GM18499 (cell line): ENCODE measurements around the gene SLC25A26.
"Not testable (repeated sequence)": the region's sequence is repeated elsewhere in the genome, so short reads cannot be mapped to it uniquely, and the experiment has no call there.

Source experiments
- ATAC-seq: cut with Tn5 transposase; IDR thresholded peaks from one replicate; pipeline ENCODE4 v1.9.1; 2021; ENCODE audit warnings: moderate number of reproducible peaks; ENCODE audit not compliant: insufficient read depth, unreplicated experiment

The SLC25A26 gene

DNA sequence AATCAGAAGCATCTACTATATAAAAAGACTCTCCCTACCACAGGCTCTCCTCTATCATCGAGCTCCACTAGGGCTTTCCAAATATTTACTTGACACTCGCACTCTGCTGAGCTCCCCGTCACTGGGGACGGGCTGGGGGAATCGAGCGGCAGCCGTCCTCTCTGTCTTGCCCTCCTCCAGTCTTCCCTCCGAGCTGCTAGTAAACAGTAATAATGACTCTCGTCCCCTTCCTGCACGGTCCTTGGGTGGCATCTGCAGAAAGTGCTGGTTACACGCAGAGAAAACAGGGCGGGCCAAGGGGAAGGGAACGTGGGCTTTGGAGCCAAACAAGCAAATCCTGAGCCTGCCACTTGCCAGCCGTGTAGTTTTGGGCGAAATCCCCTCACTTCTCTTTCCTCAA lies 183.4 kb downstream of the SLC25A26 start:
- no peak for ATAC-seq

DNA sequence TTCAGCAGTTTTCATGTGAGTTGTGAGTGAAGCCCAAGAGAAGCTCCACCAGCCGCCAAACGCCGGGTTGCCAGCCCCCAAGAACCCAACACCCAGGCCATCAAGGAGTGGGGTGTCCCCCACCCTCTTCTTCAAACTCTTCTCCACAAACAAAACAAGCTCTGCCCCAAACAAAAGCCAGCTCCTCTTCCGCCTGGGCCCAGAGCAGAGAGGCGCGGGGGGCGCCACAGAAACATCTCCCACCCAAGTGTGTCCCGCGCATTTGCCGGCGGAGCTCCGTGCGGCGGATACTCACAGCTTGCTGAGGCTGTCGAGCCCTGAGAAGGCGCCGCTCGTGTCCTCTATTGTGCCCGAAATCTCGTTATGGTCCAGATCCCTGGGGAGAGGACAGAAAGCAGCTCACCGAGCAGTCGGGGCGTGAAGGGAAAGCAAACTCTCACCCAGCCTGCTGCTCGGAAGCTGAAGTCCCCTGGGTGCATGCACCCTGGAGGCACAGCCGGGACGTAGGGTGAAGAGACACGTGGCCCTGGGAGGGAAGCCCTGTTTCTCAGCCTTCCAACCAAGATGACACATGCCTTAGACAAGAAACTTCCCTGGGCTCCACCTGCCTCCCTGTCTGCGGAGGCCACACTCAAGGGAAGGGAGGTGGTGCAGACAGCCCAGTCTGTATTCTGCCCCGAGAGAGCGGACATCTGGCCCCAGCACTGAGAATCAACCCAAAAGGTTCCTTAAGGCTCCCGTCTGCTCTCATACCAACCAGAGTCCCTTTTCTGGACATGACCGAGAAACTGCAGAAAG lies 184.3 kb downstream of the SLC25A26 start:
- no peak for ATAC-seq

DNA sequence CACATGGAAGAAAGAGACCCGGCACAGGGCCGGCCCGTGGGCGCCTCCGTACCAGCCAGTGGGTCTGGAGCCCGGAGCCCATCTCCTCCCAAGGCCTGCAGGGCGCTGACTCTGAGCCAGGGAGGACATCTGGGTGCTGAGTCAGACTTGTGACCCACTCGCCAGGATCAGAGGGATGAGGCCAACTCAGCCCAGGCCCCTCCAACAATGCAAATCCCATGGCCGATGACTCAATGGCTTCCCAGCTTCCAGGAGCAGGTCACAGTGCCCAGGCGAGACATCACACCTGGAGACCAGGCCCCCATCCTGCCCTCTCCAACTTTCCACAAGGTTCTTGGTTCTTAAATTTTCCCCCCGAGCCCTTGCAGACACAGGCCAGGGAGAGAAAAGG lies 184.9 kb downstream of the SLC25A26 start:
- no peak for ATAC-seq

DNA sequence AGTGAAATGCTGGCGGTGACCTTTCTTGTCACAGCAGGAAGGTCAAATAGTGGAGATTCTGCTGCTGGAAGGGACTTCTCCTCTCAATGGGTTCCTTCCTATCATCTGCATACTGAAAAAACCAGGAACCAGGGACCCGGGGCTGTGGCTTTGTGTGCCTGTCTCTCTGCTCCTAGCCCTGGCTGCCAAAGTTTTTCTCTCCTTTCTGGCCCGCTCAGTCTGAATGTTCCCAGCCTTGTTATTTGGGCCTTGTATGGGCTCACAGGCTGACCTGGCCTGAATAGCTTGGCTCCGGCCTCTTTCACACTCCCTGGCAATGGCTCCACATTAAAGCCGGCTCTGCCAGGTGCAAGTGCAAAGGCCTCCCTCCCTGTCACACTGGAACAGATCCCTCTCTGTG lies 185.4 kb downstream of the SLC25A26 start:
- no peak for ATAC-seq

DNA sequence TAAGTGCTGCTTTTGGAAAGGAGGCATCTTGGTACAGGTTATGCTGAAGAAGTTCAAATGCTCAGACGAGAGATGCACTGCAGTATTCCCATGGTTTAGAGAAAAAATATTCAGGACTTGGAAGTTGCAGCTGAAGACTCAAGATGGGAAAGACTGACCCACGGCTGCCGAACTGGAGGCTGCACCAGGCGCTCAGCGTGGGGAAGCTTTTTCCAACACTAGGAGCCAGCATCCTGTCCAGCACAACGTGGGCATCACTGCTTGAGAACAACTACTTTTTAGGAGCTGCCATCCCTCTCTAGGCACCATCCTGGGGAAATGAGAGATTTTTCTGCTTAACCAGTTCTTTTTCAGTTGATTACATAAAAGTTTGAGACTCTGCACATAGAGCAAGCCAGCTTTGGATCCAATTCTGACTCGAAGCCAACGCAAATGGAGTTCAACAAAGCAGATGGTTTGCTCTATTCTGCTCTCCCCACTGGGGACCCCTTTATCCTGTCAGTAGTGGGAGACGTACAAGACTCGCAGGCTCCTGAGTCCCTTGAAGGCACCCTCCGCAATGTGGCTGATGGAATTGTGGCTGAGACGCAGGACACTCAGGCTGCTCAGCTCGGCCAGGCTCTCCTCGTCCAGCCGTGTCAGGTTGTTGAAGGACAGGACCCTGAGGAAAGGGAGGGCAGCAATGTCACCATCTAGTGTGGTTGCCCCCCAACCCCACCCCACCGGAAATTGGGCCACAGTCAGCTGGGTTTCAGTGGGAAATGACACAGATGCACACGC lies 186.2 kb downstream of the SLC25A26 start:
- no peak for ATAC-seq

DNA sequence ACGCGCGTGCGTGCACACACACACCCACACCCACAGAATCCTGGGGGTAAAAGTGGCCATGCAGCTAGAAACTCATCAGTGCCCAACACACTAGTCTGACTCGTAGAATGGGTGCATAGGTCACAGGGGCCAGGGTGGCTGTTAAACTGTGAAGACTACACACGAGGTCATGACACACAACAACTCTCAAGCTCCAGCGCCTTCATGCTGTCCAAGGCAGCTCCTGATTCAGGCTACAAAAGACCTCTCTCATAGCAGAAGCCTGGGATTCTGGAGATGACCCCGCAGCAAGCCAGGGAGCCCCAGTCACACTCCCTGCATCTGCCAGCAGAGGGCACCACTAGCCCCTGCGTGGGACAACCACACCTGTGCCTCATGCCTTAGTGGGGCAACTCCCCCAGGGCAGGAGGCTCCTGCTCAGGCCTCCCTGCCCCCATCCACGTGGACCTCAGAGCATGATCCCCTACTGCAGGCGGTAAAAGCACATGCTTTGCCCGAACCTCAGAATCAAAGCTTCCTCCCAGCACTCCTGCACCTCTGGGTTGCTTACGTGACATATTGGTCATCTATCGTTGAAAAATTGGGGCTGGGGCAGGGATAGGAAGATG lies 186.9 kb downstream of the SLC25A26 start:
- ATAC-seq, result no peak

DNA sequence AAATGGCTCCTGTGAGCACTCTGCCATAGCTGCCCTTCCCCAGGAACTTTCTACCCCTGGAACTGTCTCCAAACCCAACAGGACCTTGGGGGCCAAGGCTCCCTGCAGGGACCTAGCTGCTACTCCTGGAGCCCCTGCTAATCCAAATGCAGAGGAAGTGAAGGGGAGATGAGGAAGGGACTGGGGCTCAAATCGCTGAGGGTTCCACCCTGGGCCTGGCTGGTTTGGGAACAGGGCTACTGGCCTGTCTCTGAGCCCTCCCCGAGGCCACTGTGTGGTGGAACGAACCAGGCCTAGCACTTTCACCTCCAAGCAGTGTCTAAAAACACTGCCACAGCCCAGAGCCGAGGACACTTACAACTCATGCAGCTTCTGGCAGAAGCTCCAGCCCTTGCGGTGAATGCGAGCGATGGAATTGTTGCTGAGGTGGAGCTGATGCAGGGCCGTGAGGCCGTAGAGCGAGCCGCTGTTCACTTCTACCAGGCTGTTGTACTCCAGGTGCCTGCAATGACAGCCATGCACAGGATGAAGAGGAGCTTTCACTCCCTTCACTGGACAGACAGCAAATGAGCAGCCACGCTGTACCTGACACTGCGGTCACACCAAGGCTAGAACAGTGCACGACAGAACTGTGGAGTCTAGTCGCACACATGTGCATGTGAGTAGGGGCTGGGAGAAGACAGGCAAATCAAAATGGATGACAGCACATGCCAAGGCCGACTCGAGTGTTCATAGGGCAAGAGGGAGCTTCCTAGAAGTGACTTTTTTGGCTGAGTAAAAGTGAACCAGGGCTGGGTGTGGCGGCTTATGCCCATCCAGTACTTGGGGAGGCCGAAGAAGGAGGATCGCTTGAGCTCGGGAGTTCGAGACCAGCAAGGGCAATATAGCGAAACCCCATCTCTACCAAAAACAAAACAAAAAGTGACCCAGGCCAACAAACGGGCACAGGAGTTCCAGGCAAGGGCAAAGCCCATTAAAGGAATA lies 189.3 kb downstream of the SLC25A26 start:
- no peak for ATAC-seq

DNA sequence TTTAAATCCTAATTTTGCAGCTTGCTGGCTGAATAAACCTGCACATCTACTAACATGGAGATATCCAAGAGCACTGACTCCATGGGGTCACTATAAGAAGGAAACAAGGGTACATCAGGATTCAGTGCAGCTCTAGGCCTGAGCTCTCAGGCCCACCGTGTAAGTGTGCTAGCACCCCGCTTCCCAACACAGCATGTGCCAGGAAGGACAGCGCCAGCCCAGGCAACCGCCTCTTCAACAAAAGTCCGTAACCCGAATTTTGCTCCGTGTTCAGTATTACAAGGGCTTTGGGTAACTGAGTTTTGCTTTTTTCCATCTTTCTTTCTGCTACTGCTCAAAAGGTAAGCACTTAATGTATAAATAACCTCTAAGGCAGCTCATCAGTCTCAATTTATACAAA lies 190.2 kb downstream of the SLC25A26 start:
- ATAC-seq, result no peak

DNA sequence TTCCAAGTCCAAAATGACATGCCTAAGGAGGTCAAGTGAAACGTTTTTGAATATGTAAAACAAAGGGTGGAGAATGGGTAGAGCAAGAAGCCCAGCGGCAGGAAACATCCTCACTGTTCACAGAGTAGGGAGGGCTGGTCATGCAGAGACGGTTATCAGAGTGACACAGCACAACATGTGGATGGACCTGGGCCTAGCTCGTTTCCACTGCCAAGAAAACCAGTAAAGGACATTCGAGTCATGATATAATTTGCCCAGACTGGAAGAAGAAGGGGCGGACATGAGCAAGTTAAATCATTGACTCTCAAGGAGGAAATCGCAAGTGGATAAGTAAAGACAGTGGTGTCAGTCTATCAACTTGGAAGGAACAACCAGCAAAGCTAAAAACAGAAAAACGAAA lies 190.7 kb downstream of the SLC25A26 start:
- ATAC-seq, result no peak

DNA sequence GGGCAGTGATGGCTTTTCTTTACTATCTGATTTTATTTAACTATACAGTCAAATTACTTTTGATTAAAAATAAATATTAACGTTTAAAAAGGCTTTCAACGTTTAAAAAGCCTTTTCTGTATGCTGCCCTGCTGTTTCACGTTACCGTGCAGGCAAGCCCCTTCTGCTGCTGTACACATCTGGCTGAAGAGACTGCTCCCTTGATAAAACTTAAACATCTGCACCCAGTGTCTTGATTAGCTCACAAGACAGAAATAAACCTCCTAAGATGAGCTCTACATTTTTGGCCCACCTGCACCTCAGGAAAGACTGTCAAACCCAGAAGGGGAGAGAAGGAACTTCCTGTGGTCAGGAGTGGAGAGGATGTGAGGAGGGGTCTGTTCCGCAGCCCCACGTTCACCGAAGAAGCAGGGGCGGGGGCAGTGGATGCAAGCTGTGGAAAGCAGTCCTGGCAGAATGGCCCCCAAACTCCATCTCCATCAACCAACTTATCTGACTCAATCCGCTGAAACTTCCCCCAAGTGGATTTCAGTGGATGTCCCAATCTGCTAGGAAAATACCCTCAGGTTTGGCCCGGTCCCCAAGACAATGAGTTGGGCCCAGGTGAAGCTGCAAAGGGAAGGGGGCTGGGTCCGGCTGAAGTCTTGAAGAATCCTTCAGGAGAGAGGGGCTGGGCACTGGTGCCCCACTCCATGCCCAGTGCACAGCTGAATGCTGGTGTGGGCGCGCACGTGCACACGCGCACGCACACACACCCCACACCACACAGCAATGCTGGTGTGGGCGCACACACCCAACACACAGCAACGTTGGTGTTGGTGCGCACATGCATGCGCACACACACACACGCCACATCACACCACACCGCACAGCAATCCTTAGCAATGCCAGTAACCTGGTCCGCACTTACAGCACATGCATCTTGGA lies 191.4 kb downstream of the SLC25A26 start:
- ATAC-seq, result no peak

DNA sequence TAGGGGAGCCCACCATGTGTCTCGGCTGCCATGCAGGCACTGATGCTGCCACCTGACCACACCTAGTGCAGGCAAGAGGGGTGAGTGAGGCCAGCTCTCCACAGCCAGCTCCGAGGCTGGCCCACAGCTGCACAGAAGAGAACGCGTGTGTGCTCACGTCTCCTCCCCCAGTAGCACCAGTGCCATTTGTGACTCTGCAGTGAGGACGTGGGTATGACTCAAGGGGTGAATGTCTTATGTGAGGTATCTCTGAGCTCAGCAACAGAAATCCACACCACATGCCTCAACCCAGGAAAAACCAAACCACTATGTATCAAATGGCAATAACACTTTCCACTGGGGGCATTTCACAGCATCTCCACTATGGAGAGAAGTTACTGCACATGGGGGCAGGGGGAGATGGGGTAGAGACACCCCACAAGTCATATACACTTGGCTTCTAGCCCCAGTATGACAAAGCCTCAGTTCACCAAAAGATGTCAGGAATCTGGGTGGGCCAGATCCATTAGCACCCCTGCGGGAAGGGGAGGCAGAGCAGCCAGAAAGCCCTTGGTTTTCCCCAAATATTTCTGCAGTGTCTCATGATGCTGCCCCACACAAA lies 192.4 kb downstream of the SLC25A26 start:
- ATAC-seq, result no peak

DNA sequence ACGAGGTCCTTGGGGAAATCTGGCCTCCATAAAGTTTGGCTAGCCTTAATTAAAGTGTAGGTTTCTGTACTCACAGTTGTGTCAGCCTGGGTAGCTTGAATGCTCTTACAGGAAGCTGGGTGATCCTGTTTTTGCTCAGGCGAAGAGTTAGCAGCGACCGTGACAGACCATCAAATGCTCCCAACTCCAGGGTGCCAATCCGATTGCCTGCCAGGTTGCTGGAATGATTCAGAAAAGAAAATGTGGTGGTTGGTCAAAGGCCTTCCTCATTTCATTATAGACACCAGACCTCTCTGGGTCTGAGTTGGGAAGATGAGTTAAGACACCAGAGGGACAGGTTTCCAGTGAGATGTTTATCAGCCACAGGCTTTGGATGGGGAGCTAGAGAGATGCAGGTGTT lies 194.0 kb downstream of the SLC25A26 start:
- ATAC-seq, result no peak

DNA sequence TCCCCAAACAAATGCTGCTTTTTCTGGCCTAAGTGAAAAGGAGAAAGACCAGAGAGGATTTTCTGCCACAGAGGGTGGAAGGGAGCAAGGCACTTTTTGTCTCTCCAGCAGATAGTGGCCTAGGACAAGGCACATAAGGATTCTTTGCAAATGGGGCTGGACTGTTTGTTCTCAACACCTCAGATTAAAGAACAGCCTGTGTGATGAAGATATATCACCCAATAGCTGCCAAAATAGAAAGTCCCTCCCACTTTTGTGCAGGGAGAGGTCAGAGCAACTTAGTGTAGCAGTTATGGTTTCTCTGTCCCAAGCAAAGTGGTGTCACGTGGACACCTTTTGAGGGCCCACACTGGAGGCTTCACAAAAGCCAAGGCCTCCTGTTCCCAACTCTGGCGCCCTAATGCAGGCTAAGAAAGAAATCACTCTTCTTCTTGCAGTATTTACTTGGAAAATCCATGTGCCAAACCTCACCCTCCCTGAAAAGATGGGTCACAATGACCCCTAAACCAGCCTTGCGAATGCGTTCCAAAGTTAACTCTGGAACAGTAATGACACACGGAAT lies 195.1 kb downstream of the SLC25A26 start:
- ATAC-seq, result no peak

DNA sequence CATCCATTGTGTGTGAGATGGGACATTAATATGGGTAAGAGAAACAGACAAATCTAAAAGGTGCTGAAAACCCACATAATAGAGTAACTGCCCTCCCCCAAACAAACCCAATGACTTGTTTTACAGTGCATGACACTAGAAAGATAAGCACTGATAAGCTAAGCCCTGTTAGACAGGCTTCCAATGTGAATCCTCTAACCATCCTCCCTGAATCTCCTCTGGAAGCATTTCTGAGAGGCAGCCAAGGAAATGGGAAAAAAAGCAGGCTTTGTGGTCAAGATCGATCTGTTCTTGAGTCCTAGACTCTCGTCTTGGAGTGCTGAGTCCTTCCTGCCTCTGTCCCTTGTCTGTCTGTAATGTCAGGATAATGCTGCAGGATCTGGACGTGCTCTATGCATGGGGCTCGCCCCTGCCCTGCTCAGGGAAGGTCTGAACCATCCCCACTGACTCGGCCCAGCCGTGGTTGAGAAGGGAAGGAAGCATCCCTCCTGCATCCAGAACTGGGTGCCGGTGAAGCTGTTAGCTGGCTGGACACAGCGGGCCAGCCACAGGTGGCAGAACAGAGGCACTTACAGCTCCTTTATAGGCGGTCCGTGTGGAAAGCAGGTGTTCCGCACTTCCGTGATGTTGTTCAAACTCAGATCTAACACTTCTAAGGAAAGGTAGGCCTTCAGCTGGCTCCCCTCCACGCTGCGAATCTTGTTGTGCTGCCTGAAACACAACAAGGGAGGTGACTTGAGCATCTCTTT lies 195.9 kb downstream of the SLC25A26 start:
- no peak for ATAC-seq

DNA sequence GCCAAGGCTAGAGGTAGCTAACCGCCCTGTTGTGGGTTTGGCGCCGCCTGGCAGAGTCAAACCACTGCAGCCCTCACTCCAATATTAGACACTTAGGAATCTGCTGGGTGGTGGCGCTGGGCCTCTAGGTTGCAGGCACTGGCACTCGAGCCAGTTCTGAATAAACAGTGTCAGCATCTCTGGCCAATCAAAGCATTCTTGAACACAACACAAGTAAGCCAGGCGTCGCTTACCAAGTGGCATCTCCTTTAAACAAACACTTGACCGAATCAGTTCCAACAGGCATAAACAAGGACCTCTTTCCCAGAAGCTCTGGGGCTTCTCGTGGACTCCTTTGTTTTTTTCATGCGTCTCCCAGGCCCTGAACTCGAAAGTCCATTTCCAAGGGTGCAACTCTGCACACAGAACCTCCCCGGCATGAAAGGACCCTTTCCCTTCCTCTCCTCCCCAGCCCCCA lies 197.7 kb downstream of the SLC25A26 start:
- no peak for ATAC-seq

DNA sequence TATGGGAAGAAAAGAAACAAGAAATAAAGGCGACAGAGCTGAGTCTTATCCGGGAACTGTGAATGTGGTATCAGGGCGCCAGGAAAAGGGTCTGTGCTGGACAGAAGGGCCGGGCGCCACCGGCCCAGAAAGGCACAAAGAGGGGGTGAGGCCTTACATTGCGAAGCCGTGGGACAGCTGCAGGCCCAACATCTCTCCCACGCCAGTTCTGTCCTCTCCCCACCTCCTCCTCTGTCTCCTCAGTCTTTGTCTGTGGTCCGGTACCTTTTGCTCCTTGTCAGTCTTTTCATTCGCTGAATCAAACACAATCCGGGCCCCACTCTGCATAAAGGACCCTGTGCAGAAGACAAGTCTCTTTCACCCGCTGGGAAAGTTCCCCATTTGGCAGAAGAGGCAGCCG lies 198.2 kb downstream of the SLC25A26 start:
- ATAC-seq, result no peak

DNA sequence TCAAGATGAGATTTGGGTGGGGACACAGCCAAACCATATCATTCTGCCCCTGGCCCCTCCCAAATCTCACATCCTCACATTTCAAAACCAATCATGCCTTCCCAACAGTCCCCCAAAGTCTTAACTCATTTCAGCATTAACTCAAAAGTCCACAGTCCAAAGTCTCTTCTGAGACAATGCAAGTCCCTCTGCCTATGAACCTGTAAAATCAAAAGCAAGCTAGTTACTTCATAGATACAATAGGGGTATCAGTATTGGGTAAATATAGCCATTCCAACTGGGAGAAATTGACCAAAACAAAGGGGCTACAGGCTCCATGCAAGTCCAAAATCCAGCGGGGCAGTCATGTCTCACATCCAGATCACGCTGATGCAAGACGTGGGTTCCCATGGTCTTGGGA lies 200.3 kb downstream of the SLC25A26 start:
- not testable (repeated sequence) for ATAC-seq

DNA sequence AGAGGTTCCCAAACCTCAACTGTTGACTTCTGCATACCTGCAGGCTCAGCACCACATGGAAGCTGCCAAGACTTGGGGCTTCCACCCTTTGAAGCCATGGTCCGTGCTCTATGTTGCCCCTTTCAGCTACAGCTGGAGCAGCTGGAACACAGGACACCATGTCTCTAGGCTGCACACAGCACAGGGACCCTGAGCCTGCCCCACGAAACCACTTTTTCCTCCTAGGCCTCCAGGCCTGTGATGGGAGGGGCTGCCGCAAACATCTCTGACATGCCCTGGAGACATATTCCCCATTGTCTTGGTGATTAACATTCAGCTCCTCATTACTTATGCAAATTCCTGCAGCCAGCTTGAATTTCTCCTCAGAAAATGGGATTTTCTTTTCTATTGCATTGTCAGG lies 201.1 kb downstream of the SLC25A26 start:
- not testable (repeated sequence) for ATAC-seq
